PC-9 (cell line): Measurements from ENCODE around the gene TMEM178A.

Experiments used
- EZH2 ChIP-seq: fragments of 200-600 bp; sonication (generic); IDR thresholded peaks from 2 replicates; pipeline ENCODE4 v1.8.0; 2017; ENCODE audit warnings: antibody characterized with exemption, low read depth
- TF ChIP-seq, protein P1 (sequence below): fragments of 200-600 bp; sonication (generic); conservative IDR thresholded peaks from 2 replicates; pipeline ENCODE4 v1.6.1; 2017; ENCODE audit warnings: mixed run types, antibody characterized with exemption, mild to moderate bottlenecking, moderate library complexity

DNA sequence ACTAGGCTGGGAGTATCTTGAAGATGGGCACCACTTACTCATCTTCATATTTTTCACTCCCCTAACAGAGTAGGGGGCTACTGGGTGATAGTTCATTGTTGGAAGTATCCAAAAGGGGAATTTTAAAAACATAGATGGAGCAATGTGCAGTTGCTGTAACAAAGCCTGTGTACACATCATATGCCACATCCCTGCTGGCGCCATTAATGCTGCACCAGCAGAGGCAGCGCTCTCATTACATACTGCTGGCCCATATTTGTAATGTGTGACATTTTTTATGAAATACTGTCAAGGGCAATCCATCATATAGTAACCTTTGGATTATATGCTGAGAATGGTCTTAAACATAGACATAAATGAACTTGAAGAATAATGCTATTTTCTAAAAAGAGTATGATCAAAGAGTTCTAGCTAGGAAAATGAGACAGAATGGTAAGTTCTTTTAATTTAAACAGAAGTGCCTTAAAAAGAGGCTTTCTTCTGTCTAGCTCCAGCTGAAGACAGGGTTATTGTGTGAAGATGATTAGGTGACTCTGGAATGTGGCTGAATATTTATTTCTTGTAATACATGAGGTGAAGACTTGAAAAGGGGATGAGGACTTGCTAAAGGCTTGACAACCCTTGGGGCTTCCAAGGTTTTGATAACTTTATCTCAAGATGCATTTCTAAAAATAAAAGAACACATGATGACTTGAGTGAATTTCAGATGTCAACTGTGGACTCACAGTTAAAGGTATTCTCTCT lies 2.4 kb upstream of the TMEM178A start:
- no peak for TF ChIP-seq EZH2
- TF ChIP-seq, protein P1, sequence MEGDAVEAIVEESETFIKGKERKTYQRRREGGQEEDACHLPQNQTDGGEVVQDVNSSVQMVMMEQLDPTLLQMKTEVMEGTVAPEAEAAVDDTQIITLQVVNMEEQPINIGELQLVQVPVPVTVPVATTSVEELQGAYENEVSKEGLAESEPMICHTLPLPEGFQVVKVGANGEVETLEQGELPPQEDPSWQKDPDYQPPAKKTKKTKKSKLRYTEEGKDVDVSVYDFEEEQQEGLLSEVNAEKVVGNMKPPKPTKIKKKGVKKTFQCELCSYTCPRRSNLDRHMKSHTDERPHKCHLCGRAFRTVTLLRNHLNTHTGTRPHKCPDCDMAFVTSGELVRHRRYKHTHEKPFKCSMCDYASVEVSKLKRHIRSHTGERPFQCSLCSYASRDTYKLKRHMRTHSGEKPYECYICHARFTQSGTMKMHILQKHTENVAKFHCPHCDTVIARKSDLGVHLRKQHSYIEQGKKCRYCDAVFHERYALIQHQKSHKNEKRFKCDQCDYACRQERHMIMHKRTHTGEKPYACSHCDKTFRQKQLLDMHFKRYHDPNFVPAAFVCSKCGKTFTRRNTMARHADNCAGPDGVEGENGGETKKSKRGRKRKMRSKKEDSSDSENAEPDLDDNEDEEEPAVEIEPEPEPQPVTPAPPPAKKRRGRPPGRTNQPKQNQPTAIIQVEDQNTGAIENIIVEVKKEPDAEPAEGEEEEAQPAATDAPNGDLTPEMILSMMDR = no peak
